HepG2 (cell line): ENCODE data around the gene INHBC. TPM values are rescaled to one million over a fixed set of nuclear protein-coding genes. Genes with fewer than 3 reads are reported as not detected.
A peak's percentile ranks its signal among the peaks of the same experiment; 100 is the strongest.

Experiments used
- GATAD2A ChIP-seq: IDR thresholded peaks from 2 replicates; pipeline ENCODE4 v1.6.1; 2016
- IRX3 ChIP-seq: sonication (generic); formaldehyde crosslinking; IDR thresholded peaks from 2 replicates; pipeline ENCODE4 v1.8.1; 2023; ENCODE audit warnings: mild to moderate bottlenecking, low read depth, missing genetic modification reagents, borderline replicate concordance
- KDM5B ChIP-seq: sonication (generic); formaldehyde crosslinking; IDR thresholded peaks from 2 replicates; pipeline ENCODE4 v1.4.0; 2020; ENCODE audit warnings: missing genetic modification reagents, mild to moderate bottlenecking, borderline replicate concordance
- MAFF ChIP-seq: IDR thresholded peaks from 2 replicates; pipeline ENCODE4 v1.6.1; 2011; ENCODE audit warnings: low read depth, low read length, improper control_type of control experiment
- PITX1 ChIP-seq: sonication (generic); formaldehyde crosslinking; IDR thresholded peaks from 2 replicates; pipeline ENCODE4 v1.5.1; 2020; ENCODE audit warnings: mild to moderate bottlenecking, missing genetic modification reagents
- SRSF9 ChIP-seq: fragments of 200-400 bp; formaldehyde crosslinking; IDR thresholded peaks from 2 replicates; pipeline ENCODE4 v1.6.1; 2018; ENCODE audit warnings: borderline replicate concordance, mild to moderate bottlenecking, low read depth, low read length; ENCODE audit not compliant: insufficient read depth, poor library complexity, severe bottlenecking
- TAF1 ChIP-seq: sonication (generic); formaldehyde crosslinking; IDR thresholded peaks from 2 replicates; pipeline ENCODE4 v1.4.0; 2020; ENCODE audit warnings: missing genetic modification reagents
- TRIM24 ChIP-seq: sonication (generic); formaldehyde crosslinking; IDR thresholded peaks from 2 replicates; pipeline ENCODE4 v1.8.0; 2022; ENCODE audit warnings: mild to moderate bottlenecking, missing genetic modification reagents
- ZNF12 ChIP-seq: sonication (generic); formaldehyde crosslinking; IDR thresholded peaks from 2 replicates; pipeline ENCODE4 v1.5.0; 2020; ENCODE audit warnings: missing genetic modification reagents
- ZNF260 ChIP-seq: sonication (generic); formaldehyde crosslinking; IDR thresholded peaks from 2 replicates; pipeline ENCODE4 v1.4.0; 2020; ENCODE audit warnings: missing genetic modification reagents, low read depth, mild to moderate bottlenecking, borderline replicate concordance
- ZNF430 ChIP-seq: sonication (generic); formaldehyde crosslinking; IDR thresholded peaks from 2 replicates; pipeline ENCODE4 v1.9.0; 2021; ENCODE audit warnings: mild to moderate bottlenecking, missing genetic modification reagents
- ZNF567 ChIP-seq: sonication (generic); formaldehyde crosslinking; IDR thresholded peaks from 2 replicates; pipeline ENCODE4 v1.8.1; 2023; ENCODE audit warnings: mild to moderate bottlenecking, missing genetic modification reagents, borderline replicate concordance
- polyA plus RNA-seq, 8 experiments: library from polyadenylated mRNA; depleted of rRNA in 3 of 8; stranded (reverse) in 7 of 8; unstranded in 1 of 8; fragments of >200 nt; fragmentation: Illumina TruSeq in 4 of 8; extraction: Trizol in 4 of 8; gene quantifications; 2 replicates each; pipeline versions ENCODE4 v1.2.1 to v1.2.3, GENCODE V29; 2011 to 2016; ENCODE audit warnings: low read depth in 4 of 8, missing spikeins in 1 of 8, mixed read lengths in 1 of 8; ENCODE audit not compliant: insufficient read depth in 1 of 8
- total RNA-seq, 5 experiments: library from RNA; depleted of rRNA; stranded (reverse); fragments of >200 nt; fragmentation: Illumina TruSeq; extraction: Trizol; gene quantifications; 2 replicates each; pipeline ENCODE4 v1.2.3, GENCODE V29; 2016; ENCODE audit warnings: low read depth in 1 of 5
- TF ChIP-seq, protein P1 (sequence below): sonication (generic); formaldehyde crosslinking; conservative IDR thresholded peaks from 2 replicates; pipeline ENCODE4 v1.4.0; 2020; ENCODE audit warnings: mild to moderate bottlenecking, missing genetic modification reagents, moderate library complexity
- TF ChIP-seq, protein P2 (sequence below): sonication (generic); formaldehyde crosslinking; IDR thresholded peaks from 2 replicates; pipeline ENCODE4 v1.9.0; 2021; ENCODE audit warnings: mild to moderate bottlenecking, missing genetic modification reagents
- TF ChIP-seq, protein P3 (sequence below): sonication (generic); formaldehyde crosslinking; IDR thresholded peaks from 2 replicates; pipeline ENCODE4 v1.4.0; 2020; ENCODE audit warnings: missing genetic modification reagents, borderline replicate concordance
- TF ChIP-seq, protein P4 (sequence below): fragments of 450-650 bp; IDR thresholded peaks from 2 replicates; pipeline ENCODE4 v1.6.1; 2016

Gene INHBC
- total and polyA plus RNA-seq, 2 of the 13 experiments (the other 11 are each of a cell fraction or from before 2014, with no cell fraction given) = 1.8 to 13.8 TPM

DNA sequence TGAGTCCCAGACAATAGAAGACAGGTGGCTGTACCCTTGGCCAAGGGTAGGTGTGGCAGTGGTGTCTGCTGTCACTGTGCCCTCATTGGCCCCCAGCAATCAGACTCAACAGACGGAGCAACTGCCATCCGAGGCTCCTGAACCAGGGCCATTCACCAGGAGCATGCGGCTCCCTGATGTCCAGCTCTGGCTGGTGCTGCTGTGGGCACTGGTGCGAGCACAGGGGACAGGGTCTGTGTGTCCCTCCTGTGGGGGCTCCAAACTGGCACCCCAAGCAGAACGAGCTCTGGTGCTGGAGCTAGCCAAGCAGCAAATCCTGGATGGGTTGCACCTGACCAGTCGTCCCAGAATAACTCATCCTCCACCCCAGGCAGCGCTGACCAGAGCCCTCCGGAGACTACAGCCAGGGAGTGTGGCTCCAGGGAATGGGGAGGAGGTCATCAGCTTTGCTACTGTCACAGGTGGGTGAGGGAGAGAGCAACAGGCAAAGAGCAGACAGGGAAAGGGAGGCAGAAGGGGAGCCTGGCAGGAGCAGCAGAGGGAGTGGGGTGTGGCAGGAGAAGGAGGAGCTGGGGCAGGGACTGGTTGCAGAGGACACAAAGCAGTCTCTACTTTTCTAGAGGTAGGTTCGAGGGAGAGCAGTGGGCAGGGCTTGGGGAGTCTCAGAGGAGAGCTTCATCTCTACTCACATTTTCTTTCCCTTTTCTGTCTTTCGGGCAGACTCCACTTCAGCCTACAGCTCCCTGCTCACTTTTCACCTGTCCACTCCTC is 21.0 kb downstream of the INHBC start (continued):
- TF ChIP-seq GATAD2A (CRISPR knock-in tag) (no peak), MAFF (no peak), ZNF12 (CRISPR knock-in tag) (no peak), KDM5B (no peak), ZNF567 (no peak), TRIM24 (CRISPR knock-in tag) (no peak), SRSF9 (no peak), ZNF260 (CRISPR knock-in tag) (no peak), PITX1 (no peak), IRX3 (CRISPR knock-in tag) (no peak), TAF1 (peak; percentile 40; the same call in 1 of the 2 replicates), ZNF430 (CRISPR knock-in tag) (no peak)
- TF ChIP-seq, protein P1, sequence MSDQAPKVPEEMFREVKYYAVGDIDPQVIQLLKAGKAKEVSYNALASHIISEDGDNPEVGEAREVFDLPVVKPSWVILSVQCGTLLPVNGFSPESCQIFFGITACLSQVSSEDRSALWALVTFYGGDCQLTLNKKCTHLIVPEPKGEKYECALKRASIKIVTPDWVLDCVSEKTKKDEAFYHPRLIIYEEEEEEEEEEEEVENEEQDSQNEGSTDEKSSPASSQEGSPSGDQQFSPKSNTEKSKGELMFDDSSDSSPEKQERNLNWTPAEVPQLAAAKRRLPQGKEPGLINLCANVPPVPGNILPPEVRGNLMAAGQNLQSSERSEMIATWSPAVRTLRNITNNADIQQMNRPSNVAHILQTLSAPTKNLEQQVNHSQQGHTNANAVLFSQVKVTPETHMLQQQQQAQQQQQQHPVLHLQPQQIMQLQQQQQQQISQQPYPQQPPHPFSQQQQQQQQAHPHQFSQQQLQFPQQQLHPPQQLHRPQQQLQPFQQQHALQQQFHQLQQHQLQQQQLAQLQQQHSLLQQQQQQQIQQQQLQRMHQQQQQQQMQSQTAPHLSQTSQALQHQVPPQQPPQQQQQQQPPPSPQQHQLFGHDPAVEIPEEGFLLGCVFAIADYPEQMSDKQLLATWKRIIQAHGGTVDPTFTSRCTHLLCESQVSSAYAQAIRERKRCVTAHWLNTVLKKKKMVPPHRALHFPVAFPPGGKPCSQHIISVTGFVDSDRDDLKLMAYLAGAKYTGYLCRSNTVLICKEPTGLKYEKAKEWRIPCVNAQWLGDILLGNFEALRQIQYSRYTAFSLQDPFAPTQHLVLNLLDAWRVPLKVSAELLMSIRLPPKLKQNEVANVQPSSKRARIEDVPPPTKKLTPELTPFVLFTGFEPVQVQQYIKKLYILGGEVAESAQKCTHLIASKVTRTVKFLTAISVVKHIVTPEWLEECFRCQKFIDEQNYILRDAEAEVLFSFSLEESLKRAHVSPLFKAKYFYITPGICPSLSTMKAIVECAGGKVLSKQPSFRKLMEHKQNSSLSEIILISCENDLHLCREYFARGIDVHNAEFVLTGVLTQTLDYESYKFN (CRISPR knock-in tag) = no peak
- TF ChIP-seq, protein P2, sequence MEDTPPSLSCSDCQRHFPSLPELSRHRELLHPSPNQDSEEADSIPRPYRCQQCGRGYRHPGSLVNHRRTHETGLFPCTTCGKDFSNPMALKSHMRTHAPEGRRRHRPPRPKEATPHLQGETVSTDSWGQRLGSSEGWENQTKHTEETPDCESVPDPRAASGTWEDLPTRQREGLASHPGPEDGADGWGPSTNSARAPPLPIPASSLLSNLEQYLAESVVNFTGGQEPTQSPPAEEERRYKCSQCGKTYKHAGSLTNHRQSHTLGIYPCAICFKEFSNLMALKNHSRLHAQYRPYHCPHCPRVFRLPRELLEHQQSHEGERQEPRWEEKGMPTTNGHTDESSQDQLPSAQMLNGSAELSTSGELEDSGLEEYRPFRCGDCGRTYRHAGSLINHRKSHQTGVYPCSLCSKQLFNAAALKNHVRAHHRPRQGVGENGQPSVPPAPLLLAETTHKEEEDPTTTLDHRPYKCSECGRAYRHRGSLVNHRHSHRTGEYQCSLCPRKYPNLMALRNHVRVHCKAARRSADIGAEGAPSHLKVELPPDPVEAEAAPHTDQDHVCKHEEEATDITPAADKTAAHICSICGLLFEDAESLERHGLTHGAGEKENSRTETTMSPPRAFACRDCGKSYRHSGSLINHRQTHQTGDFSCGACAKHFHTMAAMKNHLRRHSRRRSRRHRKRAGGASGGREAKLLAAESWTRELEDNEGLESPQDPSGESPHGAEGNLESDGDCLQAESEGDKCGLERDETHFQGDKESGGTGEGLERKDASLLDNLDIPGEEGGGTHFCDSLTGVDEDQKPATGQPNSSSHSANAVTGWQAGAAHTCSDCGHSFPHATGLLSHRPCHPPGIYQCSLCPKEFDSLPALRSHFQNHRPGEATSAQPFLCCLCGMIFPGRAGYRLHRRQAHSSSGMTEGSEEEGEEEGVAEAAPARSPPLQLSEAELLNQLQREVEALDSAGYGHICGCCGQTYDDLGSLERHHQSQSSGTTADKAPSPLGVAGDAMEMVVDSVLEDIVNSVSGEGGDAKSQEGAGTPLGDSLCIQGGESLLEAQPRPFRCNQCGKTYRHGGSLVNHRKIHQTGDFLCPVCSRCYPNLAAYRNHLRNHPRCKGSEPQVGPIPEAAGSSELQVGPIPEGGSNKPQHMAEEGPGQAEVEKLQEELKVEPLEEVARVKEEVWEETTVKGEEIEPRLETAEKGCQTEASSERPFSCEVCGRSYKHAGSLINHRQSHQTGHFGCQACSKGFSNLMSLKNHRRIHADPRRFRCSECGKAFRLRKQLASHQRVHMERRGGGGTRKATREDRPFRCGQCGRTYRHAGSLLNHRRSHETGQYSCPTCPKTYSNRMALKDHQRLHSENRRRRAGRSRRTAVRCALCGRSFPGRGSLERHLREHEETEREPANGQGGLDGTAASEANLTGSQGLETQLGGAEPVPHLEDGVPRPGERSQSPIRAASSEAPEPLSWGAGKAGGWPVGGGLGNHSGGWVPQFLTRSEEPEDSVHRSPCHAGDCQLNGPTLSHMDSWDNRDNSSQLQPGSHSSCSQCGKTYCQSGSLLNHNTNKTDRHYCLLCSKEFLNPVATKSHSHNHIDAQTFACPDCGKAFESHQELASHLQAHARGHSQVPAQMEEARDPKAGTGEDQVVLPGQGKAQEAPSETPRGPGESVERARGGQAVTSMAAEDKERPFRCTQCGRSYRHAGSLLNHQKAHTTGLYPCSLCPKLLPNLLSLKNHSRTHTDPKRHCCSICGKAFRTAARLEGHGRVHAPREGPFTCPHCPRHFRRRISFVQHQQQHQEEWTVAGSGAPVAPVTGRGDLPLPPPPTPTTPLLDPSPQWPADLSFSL (CRISPR knock-in tag) = no peak
- TF ChIP-seq, protein P3, sequence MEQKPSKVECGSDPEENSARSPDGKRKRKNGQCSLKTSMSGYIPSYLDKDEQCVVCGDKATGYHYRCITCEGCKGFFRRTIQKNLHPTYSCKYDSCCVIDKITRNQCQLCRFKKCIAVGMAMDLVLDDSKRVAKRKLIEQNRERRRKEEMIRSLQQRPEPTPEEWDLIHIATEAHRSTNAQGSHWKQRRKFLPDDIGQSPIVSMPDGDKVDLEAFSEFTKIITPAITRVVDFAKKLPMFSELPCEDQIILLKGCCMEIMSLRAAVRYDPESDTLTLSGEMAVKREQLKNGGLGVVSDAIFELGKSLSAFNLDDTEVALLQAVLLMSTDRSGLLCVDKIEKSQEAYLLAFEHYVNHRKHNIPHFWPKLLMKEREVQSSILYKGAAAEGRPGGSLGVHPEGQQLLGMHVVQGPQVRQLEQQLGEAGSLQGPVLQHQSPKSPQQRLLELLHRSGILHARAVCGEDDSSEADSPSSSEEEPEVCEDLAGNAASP = no peak
- TF ChIP-seq, protein P4, sequence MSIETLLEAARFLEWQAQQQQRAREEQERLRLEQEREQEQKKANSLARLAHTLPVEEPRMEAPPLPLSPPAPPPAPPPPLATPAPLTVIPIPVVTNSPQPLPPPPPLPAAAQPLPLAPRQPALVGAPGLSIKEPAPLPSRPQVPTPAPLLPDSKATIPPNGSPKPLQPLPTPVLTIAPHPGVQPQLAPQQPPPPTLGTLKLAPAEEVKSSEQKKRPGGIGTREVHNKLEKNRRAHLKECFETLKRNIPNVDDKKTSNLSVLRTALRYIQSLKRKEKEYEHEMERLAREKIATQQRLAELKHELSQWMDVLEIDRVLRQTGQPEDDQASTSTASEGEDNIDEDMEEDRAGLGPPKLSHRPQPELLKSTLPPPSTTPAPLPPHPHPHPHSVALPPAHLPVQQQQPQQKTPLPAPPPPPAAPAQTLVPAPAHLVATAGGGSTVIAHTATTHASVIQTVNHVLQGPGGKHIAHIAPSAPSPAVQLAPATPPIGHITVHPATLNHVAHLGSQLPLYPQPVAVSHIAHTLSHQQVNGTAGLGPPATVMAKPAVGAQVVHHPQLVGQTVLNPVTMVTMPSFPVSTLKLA = no peak
